NCI-H82 treated with DMSO at 0.1 percent for 48 hours (cell line): ENCODE measurements around the gene CRTC1.
A peak's percentile ranks its signal among the peaks of the same experiment; 100 is the strongest.

Experiments
- DNase-seq: peaks from one replicate; lab custom pipeline; 2025; ENCODE audit not compliant: unreplicated experiment; lab: John Stamatoyannopoulos, UW

CRTC1 gene

DNA sequence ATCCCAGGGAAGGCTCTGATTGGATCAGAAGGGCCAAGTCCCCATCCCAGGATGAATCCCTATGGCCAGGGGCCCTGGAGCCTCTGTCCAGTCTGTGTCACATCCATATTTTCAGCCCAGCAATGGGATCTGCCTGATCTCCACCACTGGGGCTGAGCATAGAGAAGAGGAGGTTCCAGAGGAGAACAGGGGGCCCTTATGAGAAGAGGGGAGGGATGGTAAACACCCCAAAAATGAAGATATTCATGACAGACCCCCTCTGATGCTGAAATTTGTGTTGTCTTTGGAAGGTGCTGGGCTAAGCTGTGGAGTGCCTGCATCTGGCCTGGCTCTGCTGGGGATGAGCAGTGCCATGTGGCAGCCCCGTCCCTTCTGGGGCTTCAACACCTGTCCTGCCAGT, 32.2 kb upstream of the CRTC1 start:
- DNase-seq: no peak

DNA sequence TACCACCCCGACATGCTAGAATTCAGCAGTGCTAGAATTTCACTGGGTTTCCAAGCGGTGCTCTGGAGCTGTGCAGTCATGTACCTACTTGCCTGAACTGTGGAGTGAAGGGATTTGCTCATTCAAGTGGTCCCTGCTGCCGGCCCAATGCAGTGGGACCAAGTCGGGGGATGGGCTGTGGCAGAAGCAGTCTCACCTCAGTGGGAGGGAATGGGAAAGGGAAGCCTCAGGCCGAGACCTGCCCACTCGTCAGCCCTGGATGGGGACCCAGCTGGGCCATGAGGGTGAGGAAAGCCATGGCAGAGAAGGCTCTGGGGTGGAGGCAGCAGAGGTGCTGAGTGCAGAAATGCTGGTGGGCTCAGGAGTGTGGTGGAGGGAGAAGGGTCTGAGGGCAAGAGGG, 31.7 kb upstream of the CRTC1 start:
- DNase-seq: no peak

DNA sequence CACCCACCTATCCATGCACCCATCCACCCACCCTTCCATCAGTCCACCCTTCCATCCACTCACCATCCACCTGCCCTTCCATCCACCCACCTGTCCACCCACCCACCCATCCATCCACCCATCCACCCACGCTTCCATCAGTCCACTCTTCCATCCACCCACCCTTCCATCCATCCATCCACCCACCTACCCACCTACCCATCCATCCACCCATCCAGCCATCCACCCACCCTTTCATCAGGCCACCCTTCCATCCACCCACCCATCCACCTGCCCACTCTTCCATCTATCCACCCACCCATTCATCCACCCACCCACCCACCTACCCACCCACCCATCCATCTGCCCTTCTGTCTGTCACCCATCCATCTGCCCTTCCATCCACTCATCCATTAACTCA, 29.6 kb upstream of the CRTC1 start:
- no peak for DNase-seq

DNA sequence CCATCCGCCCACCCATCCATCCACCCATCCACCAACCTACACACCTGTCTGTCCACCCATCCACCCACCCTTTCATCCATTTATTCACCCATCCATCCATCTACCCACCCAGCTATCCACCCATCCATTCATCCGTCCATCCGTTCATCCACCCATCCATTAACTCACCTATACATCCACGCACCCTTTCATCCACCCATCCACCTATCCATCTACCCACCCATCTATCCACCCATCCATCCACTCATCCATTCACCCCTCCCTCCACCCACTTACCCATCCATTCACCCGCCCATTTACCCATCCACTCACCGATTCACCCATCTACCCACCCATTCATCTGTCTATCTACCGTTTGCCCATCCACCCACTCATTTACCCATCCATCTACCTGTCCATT, 29.0 kb upstream of the CRTC1 start:
- DNase-seq: no peak

DNA sequence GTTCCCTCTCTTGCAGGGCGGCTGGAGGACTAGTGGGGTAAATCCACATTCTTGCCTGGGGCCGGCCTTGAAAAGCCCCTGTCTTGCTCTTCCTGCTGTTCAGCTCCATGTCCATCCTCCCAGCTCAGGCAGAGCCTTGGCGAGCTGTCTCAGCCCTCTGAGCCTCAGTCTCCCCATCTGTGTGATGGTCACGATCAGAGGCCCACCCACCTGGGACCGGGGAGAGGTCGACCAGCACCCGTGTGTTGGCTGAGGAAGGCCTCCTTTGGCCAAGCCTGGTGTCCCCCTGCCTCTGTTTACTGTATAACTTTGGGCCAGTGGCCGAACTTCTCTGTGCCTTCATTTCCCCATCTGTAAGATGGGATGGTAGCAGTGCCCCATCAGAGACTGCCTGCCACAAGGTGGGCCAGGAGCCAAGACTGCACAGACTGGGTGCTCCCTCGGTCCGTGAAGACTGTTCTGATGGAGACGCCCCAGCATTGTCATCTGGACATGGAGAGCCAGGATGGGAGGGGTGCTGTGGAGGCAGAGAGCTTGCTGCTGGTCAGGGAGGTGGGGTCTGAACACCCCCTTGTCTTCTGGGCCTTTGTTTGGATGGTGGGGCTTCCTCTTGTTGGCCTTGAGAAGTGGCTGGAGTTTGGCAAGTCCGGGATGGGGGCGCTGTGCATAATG, 28.2 kb upstream of the CRTC1 start:
- DNase-seq: no peak

DNA sequence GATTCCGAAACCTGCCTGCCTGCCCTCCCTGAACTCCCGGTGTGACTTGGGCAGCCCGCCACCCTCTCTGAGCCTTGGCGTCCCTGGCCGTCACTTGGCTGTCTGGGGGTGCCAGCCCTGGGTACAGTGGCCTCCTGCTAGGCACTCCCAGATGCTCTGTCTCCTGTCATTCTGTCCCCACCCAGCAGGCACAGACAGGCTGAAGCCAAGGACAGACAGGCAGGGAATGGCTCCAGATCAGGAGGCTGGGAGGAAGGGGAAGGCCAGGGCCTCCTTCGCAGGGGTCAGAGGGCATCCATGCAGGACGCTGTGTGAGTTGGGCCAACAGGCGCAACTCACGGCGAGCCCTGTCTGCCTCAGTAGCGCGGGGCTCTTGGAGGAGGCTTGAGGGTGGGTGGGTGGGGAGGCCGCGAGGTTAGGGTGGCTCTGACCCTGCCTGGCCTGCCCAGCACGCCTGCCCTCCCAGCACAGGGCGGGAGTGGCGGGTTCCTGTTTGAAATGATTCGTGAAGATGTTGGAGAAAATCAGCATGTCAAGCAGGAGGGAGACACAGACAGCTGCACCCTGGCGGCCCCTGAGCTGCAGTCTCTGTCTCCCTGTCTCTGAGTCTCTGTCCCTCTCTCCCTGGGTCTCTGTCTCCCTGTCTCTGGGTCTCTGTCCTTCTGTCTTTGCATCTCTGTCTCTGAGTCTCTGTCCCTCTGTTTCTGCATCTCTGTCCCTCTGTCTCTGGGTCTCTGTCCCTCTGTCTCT, 27.0 kb upstream of the CRTC1 start:
- no peak for DNase-seq

DNA sequence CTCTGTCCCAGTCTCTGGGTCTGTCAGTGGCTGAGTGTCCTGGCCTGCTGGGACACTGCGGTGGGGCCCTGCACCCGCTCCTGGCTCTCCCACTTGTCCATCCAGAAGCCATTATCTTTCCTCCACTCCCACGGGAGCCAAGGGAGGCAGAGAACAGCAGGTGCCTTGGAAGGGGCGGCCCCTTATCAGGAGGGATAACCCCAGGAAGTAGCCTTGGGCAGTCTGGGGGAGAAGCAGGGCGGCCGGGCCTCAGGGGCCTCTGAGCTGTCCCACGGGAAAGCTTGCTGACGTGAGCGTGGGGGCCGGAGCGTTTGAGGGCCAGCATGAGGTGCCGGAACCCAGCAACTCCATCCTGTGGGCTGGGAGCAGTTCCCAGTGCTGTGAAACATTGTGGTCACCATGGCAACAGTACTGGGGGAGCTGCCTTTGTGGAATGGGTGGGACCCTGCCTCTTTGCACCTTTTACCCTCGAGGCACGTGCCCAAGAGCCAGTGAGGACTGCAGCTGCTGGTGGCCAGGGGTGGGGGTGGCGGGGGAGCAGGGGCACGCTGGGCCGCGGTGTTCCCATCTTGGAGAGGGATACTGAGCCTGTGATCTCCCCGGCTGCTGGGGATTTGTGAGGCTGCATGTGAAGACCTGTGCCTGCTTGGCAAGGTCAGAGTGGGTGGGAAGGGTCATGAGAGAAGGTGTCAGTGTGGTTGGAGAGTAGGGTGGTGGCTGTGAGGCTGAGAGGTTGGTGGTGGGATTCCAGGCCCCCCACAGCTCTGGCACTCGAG, 25.7 kb upstream of the CRTC1 start:
- DNase-seq: no peak

DNA sequence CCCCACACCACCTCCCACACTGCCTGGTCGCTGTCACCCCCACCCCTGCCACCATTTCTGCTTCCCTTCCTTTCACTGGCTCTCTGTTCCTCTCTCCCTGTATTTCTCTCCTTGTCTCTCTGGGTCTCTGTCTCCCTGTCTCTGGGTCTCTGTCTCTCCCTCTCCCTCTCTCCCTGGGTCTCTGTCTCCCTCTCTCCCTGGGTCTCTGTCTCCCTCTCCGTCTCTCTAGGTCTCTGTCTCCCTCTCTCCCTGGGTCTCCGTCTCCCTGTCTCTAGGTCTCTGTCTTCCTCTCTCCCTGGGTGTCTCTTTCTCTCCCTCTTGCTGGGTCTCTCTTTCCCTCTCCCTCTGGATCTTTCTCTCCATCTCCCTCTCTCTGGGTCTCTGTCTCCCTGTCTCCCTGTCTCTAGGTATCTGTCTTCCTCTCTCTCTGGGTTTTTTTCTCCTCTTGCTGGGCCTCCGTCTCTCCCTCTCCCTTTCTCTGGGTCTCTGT, 25.1 kb upstream of the CRTC1 start:
- DNase-seq: no peak

DNA sequence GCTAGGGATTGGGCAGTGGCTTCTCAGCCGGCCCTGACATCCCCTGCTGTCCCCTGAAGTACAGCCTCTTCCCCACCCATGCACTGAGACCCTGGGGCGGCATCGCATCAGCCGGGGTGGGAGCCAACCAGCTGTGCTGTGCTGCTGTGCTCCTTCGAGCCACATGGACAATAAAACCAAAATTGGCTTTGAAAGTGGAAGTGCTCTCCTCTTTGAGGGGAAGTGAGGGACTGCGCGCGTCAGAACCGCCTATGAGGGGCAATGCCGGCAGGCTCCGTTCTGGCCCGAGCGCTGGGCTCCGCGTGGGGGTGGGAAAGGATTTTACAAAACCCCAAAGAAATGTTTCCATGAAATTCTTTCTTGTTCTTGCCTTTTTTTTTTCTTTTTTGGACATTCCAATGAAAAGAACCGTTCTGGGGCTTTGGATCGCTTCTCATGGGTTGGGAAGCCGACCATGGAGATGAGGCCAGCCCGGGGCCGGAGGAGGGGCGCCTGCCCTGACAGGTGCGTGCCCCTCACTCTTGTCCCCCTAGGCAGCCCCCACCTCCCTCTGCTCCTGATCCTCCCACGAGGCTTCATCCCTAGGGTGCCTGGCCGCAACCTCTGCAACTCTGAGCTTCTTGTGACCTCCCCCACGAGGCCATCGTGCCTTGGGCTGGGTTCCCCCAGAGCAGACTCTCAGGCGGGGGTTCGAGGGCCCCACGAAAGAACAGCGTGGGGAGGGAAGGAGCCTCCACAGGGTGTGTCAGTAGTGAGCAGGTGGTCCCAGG, 24.0 kb upstream of the CRTC1 start:
- no peak for DNase-seq

DNA sequence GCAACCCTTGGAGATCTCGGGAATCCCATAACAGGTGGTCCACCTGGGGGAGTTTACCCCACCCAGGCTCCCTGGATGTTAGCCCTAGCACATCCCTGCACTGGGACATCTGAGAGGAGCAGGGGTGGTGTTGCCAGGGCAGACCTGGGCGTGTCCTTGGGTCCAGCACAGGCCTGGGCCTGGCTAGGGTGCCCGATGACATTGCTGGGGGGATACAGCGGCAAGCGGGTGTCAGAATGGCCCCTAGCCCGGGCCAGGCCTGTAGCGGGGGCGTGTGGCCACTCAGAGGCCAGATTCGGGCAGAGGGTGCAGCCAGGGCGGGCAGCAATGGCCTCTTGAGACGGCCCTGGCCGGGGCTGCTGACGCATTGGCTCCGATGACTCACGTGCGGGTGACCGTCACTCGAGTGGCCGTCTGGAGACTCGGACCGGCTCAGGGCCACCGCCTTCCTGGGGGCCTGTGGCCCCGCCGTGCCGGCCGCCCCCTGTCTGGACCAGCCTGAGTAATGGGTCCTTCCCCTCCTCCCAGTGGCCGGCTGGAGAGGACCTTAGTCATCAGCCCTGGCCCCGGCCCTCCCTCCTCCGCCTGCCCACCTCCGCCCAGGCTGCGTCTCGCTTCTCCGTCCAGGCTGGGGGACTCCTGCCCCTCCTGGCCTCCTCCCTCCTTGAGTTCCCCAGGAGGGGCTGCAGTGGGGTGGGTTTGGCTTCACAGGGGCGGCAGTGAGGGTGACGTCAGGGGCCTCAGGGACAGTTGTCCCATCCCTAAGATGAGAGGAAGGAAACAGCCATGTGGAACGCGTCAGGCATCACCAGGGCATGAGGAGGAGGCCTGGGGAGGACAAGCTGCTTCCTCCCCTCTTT, 23.2 kb upstream of the CRTC1 start:
- no peak for DNase-seq

DNA sequence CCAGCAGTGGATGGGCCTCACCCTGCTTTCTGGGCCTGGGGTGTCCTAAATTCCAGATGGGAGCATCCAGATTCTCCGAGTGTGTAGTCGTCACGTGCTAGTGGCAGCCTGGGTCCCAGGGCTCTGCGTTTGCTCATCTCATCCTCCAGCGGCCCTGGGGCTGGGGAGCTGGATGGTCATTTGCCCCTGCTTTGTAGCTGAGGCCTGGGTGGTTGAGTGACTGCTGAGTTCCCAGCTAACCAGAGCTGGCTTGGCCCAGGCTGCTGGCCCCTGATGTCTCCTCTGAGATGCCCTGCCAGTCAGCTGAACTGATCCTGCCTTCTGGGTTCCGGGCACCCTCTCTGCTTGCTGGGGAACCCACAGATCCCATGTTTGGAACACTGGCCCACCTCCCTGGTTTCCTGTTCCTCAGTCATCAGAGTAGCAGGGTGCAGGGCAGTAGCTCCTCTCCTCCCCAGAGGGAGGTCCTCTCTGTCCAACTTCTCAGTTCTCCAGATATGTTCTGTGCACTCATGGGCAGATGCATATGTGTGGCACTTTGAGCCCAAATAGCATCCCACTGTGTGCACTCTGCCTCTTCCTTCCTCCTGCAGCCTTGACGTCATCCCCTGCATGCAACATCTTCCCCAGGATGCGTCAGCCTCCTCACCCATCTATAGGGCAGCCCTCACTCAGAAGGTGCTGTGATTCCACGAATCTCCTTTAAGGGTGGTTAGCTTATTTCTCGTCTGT, 22.4 kb upstream of the CRTC1 start:
- no peak for DNase-seq

DNA sequence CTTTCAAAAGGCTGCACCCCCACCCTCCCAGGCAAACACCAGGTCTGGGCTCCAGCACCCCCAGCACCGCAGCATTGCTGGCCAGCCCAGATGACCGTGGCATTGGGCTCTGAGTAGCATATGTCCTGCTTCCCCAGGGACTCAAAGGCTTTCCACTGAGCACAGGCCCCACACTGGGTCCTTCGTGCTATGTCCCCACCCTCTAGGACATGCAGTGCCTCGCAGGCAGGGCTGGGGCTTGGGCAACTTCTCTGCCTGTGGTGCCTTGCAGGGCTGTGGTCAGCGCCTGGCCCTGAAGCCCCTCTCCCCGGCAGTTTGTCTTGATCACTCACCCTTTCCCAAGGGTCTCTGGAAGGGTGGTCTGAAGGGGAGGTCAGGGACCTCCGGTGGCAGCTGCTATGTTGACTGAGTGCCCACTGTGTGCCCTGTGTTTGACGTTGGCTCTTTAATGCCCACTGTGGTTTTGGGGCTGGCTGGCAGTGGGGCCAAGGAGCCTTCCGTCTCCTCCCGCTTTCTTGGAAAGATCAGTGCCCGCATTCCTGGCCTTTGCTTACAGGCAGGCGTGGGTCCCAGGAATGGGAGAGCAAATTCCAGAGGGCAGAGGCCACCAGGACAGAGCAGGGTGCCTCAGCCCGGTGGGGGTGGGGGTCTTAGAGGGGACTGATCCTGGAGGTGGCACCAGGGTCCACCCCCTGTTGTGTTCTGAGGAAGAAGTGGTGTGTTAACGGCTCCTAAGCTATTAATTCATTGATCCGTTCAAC, 20.3 kb upstream of the CRTC1 start:
- DNase-seq: no peak

DNA sequence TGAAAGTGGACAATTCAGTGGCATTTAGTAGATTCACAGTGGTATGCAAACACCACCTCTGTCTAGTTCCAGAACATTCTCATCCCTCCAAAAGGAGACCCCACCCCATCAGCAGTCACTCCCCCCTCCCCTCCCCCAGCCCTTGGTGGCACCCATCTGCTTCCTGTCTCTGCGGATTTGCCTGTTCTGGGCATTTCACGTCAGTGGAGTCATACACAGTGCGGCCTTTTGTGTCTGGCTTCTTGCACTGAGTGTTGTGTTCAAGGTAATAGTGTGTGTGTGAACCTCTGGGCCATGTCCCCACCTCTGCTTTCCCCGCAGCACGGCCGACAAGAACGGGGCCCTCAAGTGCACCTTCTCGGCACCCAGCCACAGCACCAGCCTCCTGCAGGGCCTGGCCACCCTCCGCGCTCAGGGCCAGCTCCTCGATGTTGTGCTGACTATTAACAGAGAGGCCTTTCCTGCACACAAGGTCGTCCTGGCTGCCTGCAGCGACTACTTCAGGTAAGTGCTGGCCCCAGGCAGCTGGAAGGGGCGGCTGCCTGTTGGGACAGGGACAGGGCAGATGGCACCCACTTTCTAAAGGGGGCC, 19.4 kb upstream of the CRTC1 start:
- peak; percentile 13 for DNase-seq

DNA sequence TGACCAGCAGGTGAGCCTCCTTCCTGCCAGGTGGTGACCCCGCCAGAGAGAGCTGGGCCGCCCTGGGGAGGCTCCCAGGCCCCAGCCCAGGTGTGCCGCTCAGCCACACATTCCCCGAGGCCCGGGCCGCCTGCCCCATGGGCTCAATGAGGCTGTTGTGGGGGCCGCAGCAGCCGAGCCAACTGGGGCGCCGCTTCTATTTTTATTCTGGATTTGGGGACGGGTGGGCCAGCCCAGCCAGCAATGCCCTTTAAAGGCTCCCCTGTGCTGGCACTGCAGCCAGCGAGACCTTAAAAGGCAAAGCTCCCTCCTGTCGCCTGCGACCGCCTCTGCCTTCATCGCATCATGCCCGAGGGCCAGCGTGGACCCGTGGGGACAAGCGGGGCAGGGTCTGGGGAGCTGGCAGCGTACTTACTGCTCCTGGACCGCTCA, 17.7 kb upstream of the CRTC1 start:
- no peak for DNase-seq

DNA sequence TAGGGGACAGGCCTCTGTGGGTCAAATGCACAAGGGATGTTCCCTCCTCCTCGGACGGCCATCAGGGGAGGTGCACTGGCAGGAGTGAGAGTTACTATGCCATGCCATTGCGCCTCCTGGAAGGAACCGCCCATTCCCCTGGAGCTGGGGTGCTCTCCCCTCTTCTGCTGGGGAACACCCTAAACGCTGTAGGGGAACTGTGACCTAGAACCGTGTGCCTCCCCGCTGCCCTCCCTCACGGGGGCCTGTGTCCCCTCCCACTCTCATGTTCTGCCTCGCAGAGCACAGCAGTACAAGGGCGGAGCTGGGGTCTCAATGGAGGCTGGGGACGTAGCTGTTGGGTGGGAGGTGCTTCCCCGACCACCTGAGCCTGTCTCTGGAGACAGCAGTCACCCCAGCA, 17.2 kb upstream of the CRTC1 start:
- no peak for DNase-seq

DNA sequence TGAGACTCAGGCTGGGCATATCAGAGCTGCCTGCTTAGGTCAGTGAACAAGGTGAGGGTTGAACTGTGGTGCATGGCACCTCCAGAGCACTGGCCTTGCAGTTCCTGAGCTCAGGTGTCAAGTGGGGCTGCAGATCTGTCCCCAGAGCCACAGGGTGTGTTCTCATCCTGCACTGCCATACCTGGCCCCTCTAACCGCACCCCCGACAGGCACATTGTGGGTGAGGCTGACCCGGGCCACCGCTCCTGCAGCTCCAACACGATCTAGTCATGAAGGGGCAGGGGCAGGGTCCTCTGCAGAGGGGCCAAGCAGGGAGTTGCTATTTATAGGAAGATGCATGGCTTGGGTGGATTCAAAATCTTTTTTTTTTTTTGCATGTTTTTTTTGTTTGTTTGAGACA, 16.7 kb upstream of the CRTC1 start:
- DNase-seq: no peak

DNA sequence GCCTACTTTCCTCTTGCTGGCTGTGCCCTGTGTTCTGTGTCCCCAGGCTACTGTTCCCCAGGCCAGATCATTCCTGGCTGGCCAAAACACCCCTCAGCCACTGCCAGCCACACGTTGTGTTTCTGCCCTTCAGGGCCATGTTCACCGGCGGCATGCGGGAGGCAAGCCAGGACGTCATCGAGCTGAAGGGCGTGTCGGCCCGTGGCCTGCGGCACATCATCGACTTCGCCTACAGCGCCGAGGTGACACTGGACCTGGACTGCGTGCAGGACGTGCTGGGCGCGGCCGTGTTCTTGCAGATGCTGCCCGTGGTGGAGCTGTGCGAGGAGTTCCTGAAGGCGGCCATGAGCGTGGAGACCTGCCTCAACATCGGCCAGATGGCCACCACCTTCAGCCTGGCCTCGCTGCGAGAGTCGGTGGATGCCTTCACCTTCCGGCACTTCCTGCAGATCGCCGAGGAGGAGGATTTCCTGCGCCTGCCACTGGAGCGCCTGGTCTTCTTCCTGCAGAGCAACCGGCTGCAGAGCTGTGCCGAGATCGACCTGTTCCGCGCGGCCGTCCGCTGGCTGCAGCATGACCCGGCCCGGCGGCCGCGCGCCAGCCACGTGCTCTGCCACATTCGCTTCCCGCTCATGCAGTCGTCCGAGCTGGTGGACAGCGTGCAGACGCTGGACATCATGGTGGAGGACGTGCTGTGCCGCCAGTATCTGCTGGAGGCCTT, 15.8 kb upstream of the CRTC1 start:
- DNase-seq: no peak

DNA sequence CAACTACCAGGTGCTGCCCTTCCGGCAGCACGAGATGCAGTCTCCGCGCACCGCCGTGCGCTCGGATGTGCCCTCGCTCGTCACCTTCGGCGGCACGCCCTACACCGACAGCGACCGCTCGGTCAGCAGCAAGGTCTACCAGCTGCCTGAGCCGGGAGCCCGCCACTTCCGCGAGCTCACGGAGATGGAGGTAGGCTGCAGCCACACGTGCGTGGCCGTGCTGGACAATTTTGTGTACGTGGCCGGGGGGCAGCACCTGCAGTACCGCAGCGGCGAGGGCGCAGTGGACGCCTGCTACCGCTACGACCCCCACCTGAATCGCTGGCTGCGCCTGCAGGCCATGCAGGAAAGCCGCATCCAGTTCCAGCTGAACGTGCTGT, 15.2 kb upstream of the CRTC1 start:
- no peak for DNase-seq
